GM21367 (cell line): ENCODE data around the gene CAMTA1.
A peak's percentile ranks its signal among the peaks of the same experiment; 100 is the strongest.
"Not testable (repeated sequence)": the region's sequence is repeated elsewhere in the genome, so short reads cannot be mapped to it uniquely, and the experiment has no call there.

Source experiments
- ATAC-seq: cut with Tn5 transposase; IDR thresholded peaks from one replicate; pipeline ENCODE4 v1.9.1; 2021; ENCODE audit not compliant: unreplicated experiment

Gene CAMTA1

GRCh38 chr1:7760245-7760644 is 975.0 kb downstream of the CAMTA1 start:
- ATAC-seq: no peak

- ATAC-seq: no peak
These were observed 975.8 kb downstream of the CAMTA1 start for GRCh38 chr1:7761103-7761502.

GRCh38 chr1:7767176-7767575 is 981.9 kb downstream of the CAMTA1 start:
- ATAC-seq: no peak

- no peak for ATAC-seq
These were observed 983.3 kb downstream of the CAMTA1 start for GRCh38 chr1:7768583-7768982.

GRCh38 chr1:7769673-7770412 is 984.6 kb downstream of the CAMTA1 start:
- ATAC-seq: no peak

- ATAC-seq: no peak
These were observed 985.4 kb downstream of the CAMTA1 start for GRCh38 chr1:7770669-7770996.

GRCh38 chr1:7770997-7771822 is 986.0 kb downstream of the CAMTA1 start, which contains the start of gene VAMP3:
Gene VAMP3 (plus strand): TSS chr1:7771296. CDS start chr1:7771384, 88 bp downstream.
- peak; percentile 65 for ATAC-seq

- ATAC-seq: no peak
These were observed 986.6 kb downstream of the CAMTA1 start for GRCh38 chr1:7771823-7772299.

- ATAC-seq: no peak
These were observed 992.3 kb downstream of the CAMTA1 start for GRCh38 chr1:7777591-7777990.

- no peak for ATAC-seq
These were observed 992.9 kb downstream of the CAMTA1 start for GRCh38 chr1:7778133-7778628.

- ATAC-seq: no peak
These were observed 995.7 kb downstream of the CAMTA1 start for GRCh38 chr1:7780976-7781375.

GRCh38 chr1:7781501-7781900 is 996.2 kb downstream of the CAMTA1 start:
- ATAC-seq: no peak

- ATAC-seq: no peak
These were observed 996.8 kb downstream of the CAMTA1 start for GRCh38 chr1:7781923-7782495.

GRCh38 chr1:7783178-7783711 is 998.0 kb downstream of the CAMTA1 start:
- ATAC-seq: no peak

- peak; percentile 87 for ATAC-seq
These were observed 998.7 kb downstream of the CAMTA1 start, which contains the start of gene PER3 for GRCh38 chr1:7783826-7784491. Gene PER3 (plus strand): TSS chr1:7784291. CDS start chr1:7784878, 587 bp downstream.

GRCh38 chr1:7784492-7785071 is 999.3 kb downstream of the CAMTA1 start:
- no peak for ATAC-seq

- no peak for ATAC-seq
These were observed 999.9 kb downstream of the CAMTA1 start for GRCh38 chr1:7785108-7785507.

- no peak for ATAC-seq
These were observed 1001.5 kb downstream of the CAMTA1 start for GRCh38 chr1:7786795-7787194.

GRCh38 chr1:7789828-7790227 is 1004.6 kb downstream of the CAMTA1 start:
- ATAC-seq: no peak

- not testable (repeated sequence) for ATAC-seq
These were observed 1005.8 kb downstream of the CAMTA1 start for GRCh38 chr1:7791027-7791426.
